ENCODE measurements around the gene GALNT17.

DNA sequence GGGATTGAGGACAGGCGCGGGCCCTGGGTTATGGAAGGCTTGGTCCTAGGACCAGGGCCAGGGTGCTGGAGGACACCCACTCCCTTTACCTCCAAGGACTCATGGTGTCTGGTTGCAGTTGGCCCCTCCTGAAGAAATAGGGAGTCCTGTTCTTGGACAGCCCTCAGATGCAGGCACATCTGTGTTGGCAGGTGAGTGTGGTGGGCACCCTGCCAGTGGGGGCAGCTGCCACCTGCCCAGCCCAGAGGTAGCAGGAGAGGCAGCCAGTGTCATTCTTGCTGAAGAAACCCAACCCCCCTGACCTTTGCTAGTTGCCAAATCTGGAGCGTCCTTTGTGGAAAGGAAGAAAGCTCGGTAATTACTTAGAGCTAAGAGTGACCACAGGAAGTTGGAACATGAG lies 8.3 kb downstream of the GALNT17 start:
- TF ChIP-seq SALL2 (tag by site-specific recombination; IDR thresholded peaks at IDR 0.05; ENCODE audit: borderline replicate concordance) (no peak), KLF10 (tag by site-specific recombination; IDR thresholded peaks at IDR 0.05) (no peak), ZNF416 (tag by site-specific recombination; IDR thresholded peaks at IDR 0.05) (no peak), ZNF529 (tag by site-specific recombination; IDR thresholded peaks at IDR 0.05; ENCODE audit: insufficient replicate concordance) (no peak), ZNF19 (tag by site-specific recombination; IDR thresholded peaks at IDR 0.05; ENCODE audit: low read depth) (no peak), ZNF155 (tag by site-specific recombination; IDR thresholded peaks at IDR 0.05) (no peak)
- TF ChIP-seq, protein P1, sequence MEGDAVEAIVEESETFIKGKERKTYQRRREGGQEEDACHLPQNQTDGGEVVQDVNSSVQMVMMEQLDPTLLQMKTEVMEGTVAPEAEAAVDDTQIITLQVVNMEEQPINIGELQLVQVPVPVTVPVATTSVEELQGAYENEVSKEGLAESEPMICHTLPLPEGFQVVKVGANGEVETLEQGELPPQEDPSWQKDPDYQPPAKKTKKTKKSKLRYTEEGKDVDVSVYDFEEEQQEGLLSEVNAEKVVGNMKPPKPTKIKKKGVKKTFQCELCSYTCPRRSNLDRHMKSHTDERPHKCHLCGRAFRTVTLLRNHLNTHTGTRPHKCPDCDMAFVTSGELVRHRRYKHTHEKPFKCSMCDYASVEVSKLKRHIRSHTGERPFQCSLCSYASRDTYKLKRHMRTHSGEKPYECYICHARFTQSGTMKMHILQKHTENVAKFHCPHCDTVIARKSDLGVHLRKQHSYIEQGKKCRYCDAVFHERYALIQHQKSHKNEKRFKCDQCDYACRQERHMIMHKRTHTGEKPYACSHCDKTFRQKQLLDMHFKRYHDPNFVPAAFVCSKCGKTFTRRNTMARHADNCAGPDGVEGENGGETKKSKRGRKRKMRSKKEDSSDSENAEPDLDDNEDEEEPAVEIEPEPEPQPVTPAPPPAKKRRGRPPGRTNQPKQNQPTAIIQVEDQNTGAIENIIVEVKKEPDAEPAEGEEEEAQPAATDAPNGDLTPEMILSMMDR (tag by site-specific recombination; IDR thresholded peaks at IDR 0.05), result no peak
- TF ChIP-seq, protein P2, sequence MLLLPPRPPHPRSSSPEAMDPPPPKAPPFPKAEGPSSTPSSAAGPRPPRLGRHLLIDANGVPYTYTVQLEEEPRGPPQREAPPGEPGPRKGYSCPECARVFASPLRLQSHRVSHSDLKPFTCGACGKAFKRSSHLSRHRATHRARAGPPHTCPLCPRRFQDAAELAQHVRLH (tag by site-specific recombination; IDR thresholded peaks at IDR 0.05), result no peak

Data from HEK293 (cell line).